ENCODE results near the gene NUBP2. TPM values are rescaled to one million over a fixed set of nuclear protein-coding genes. Genes with fewer than 3 reads are reported as not detected.

Gene NUBP2
- total RNA-seq, 4 donors from 2014 or later, result 55.4 to 115 (median 90.8) TPM

DNA sequence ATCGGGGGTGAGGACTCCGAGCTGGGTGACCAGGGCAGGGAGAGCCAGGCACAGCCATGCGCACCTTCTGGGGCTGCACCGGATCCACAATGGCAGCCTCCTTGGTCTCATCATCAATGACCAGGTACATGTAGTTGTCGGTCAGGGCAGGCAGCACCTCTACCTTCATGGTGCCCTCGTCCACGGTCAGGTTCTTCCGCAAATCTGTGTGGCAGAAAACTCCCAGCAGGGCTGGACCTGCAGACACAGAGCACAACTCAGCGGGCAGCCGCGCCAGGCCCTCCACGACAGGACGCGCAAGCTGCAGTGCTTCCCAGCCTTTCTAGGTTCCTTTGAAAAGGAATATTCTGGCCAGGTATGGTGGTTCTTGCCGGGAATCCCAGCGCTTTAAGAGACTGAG lies 40.0 kb downstream of the NUBP2 start:
- no peaks in the 10 kb centered on the region for H3K27me3 ChIP-seq
- peaks cover 46% of the 10 kb centered on the region for H3K36me3 ChIP-seq
- H3K9me3 ChIP-seq, result no peaks in the 10 kb centered on the region
- 94% methylated on average over 16 of the region's 16 CpGs for WGBS
- no peak overlapping the region for H3K27ac ChIP-seq
- H3K4me3 ChIP-seq, result no peak overlapping the region
- peaks cover 19% of the 10 kb centered on the region for H3K4me1 ChIP-seq
- no peak for TF ChIP-seq EP300 (IDR thresholded peaks at IDR 0.05)
- no peak for TF ChIP-seq POLR2A (IDR thresholded peaks at IDR 0.05)
- TF ChIP-seq, protein P1, sequence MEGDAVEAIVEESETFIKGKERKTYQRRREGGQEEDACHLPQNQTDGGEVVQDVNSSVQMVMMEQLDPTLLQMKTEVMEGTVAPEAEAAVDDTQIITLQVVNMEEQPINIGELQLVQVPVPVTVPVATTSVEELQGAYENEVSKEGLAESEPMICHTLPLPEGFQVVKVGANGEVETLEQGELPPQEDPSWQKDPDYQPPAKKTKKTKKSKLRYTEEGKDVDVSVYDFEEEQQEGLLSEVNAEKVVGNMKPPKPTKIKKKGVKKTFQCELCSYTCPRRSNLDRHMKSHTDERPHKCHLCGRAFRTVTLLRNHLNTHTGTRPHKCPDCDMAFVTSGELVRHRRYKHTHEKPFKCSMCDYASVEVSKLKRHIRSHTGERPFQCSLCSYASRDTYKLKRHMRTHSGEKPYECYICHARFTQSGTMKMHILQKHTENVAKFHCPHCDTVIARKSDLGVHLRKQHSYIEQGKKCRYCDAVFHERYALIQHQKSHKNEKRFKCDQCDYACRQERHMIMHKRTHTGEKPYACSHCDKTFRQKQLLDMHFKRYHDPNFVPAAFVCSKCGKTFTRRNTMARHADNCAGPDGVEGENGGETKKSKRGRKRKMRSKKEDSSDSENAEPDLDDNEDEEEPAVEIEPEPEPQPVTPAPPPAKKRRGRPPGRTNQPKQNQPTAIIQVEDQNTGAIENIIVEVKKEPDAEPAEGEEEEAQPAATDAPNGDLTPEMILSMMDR (IDR thresholded peaks at IDR 0.05), result no peak
- no peak for TF ChIP-seq POLR2AphosphoS5 (IDR thresholded peaks at IDR 0.05)
- DNase-seq (ENCODE audit: low spot score in 2 of 2), result no peak

DNA sequence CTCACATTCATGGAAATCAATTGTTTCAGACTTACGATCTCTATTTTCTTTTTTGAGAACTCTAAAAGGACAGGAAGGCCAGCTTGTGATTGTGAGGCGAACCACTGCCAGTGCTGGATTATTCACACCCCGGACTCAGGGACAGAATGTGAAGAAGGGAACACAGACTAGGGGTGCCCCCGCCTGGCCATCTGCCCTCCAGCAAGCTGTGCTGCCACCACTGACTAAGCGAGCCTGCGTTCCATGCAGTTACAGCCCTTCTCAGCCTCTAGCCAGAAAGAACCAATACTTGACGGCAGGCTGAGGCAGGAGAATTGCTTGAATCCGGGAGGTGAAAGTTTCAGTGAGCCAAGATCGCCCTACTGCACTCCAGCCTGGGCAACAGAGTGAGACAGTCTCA lies 41.1 kb downstream of the NUBP2 start:
- no peaks in the 10 kb centered on the region for H3K27me3 ChIP-seq
- H3K36me3 ChIP-seq, result peaks cover 36% of the 10 kb centered on the region
- WGBS, result 68% methylated on average over 9 of the region's 9 CpGs
- peak in 1 of 2 donors; percentile 69 for DNase-seq (ENCODE audit: low spot score in 2 of 2)
- H3K4me3 ChIP-seq, result no peak overlapping the region
- peaks cover 29% of the 10 kb centered on the region for H3K4me1 ChIP-seq
- TF ChIP-seq POLR2A (IDR thresholded peaks at IDR 0.05) (no peak), POLR2AphosphoS5 (IDR thresholded peaks at IDR 0.05) (no peak), EP300 (IDR thresholded peaks at IDR 0.05) (no peak)
- TF ChIP-seq, protein P1 (IDR thresholded peaks at IDR 0.05), result no peak
- no peaks in the 10 kb centered on the region for H3K9me3 ChIP-seq
- no peak overlapping the region for H3K27ac ChIP-seq

DNA sequence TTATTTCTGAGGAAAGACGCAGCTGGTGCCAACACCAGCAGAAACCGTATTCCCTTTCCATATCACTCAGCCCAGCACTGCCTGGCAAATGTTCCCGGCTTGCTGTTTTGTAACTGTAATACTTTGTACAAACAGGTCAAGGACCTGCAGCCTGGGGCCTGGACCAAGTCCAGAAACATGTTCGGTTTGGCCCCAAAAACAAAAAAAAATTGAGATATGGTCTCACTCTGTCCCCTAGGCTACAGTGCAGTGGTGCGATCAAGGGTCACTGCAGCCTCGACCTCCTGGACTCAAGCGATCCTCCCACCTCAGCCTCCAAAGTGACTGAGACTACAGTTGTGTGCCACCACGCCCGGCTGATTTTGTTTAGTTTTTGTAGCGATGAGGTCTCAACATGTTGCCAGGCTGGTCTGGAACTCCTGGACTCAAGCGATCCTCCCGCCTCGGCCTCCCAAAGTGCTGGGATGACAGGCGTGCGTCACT lies 42.7 kb downstream of the NUBP2 start:
- WGBS, result 59% methylated on average over 15 of the region's 15 CpGs
- H3K27me3 ChIP-seq, result no peaks in the 10 kb centered on the region
- H3K27ac ChIP-seq, result no peak overlapping the region
- peak overlapping the region; percentile 93 for H3K4me3 ChIP-seq
- DNase-seq (ENCODE audit: low spot score in 2 of 2), result peak in 1 of 2 donors; percentile 49
- peaks cover 45% of the 10 kb centered on the region for H3K4me1 ChIP-seq
- H3K9me3 ChIP-seq, result no peaks in the 10 kb centered on the region
- no peak for TF ChIP-seq POLR2AphosphoS5 (IDR thresholded peaks at IDR 0.05)
- TF ChIP-seq EP300 (IDR thresholded peaks at IDR 0.05), result no peak
- TF ChIP-seq POLR2A (IDR thresholded peaks at IDR 0.05), result no peak
- TF ChIP-seq, protein P1 (IDR thresholded peaks at IDR 0.05), result no peak
- peaks cover 21% of the 10 kb centered on the region for H3K36me3 ChIP-seq

DNA sequence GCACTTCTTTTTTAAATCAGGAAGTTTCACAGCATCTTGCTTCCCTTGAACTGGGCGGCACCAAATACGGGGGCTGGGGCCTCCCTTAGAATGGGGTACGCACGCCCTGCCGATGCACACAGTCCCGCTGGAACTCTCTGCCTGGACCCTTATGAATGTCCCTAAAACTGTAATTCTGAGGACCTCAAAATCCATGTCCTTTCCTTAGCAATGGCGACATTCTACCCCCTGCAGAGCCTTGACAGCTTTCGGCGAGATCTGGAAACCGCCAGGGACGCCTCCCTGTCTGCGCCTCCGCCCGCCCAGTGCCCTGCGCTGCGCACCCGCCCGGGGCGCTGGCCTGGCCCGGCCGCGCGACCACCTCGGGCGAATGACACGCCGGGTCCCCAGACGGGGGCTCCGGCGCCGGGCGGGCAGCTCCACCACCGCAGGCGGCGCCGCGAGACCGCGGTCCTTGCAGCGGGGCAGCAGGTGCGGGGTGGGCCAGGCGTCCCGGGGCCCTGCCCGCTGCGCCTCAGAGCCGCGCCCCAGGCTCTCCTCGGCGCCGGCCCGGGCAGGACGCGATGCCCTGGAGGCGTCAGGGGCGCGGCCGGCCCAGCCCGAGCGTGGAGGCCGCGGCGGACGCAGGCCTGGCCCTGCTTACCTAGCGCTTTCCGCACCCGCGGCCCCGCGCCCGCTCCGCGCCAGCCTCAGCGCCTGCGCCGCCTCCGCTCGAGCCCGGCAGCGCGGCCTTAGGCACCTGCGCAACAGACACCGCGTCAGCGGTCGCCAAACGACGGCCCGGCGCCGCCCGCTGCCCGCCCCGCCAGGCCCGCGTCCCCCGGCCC lies 43.3 kb downstream of the NUBP2 start:
- TF ChIP-seq POLR2A (IDR thresholded peaks at IDR 0.05) (no peak), POLR2AphosphoS5 (IDR thresholded peaks at IDR 0.05) (no peak), EP300 (IDR thresholded peaks at IDR 0.05) (no peak)
- TF ChIP-seq, protein P1 (IDR thresholded peaks at IDR 0.05), result no peak
- H3K36me3 ChIP-seq, result peaks cover 18% of the 10 kb centered on the region
- H3K27ac ChIP-seq, result peak overlapping the region; percentile 90
- no peaks in the 10 kb centered on the region for H3K27me3 ChIP-seq
- 7% methylated on average over 9 of the region's 96 CpGs for WGBS
- peak in 1 of 2 donors; percentile 70 for DNase-seq (ENCODE audit: low spot score in 2 of 2)
- H3K9me3 ChIP-seq, result no peaks in the 10 kb centered on the region
- peak overlapping the region; percentile 93 for H3K4me3 ChIP-seq
- H3K4me1 ChIP-seq, result peaks cover 51% of the 10 kb centered on the region

Data from suprapubic skin (tissue), 4 donors.